GM18520 (cell line): ENCODE data around the gene CHST8.

ENCODE experiments used
- ATAC-seq: cut with Tn5 transposase; IDR thresholded peaks from one replicate; pipeline ENCODE4 v1.9.1; 2021; ENCODE audit not compliant: unreplicated experiment

The CHST8 gene

GRCh38 chr19:33713194-33713593 is 91.4 kb downstream of the CHST8 start:
- no peak for ATAC-seq

- ATAC-seq: no peak
Observed at GRCh38 chr19:33714149-33714548, 92.4 kb downstream of the CHST8 start.

GRCh38 chr19:33715462-33715861 is 93.7 kb downstream of the CHST8 start:
- ATAC-seq: no peak

GRCh38 chr19:33717878-33718277 is 96.1 kb downstream of the CHST8 start:
- no peak for ATAC-seq

- no peak for ATAC-seq
Observed at GRCh38 chr19:33718651-33719254, 97.0 kb downstream of the CHST8 start.

- no peak for ATAC-seq
Observed at GRCh38 chr19:33719366-33720154, 97.8 kb downstream of the CHST8 start.

- no peak for ATAC-seq
Observed at GRCh38 chr19:33720155-33720493, 98.4 kb downstream of the CHST8 start.

- ATAC-seq: no peak
Observed at GRCh38 chr19:33720691-33721682, 99.2 kb downstream of the CHST8 start.

- no peak for ATAC-seq
Observed at GRCh38 chr19:33721735-33722297, 100.1 kb downstream of the CHST8 start.

- no peak for ATAC-seq
Observed at GRCh38 chr19:33722456-33723239, 100.9 kb downstream of the CHST8 start.

- no peak for ATAC-seq
Observed at GRCh38 chr19:33723512-33723911, 101.8 kb downstream of the CHST8 start.

GRCh38 chr19:33724021-33724720 is 102.4 kb downstream of the CHST8 start:
- ATAC-seq: no peak

- no peak for ATAC-seq
Observed at GRCh38 chr19:33724721-33725060, 102.9 kb downstream of the CHST8 start.

GRCh38 chr19:33725567-33725966 is 103.8 kb downstream of the CHST8 start:
- ATAC-seq: no peak

GRCh38 chr19:33726756-33727155 is 105.0 kb downstream of the CHST8 start:
- ATAC-seq: no peak

- no peak for ATAC-seq
Observed at GRCh38 chr19:33727331-33727998, 105.7 kb downstream of the CHST8 start.

GRCh38 chr19:33728141-33728540 is 106.4 kb downstream of the CHST8 start:
- no peak for ATAC-seq

GRCh38 chr19:33730858-33731607 is 109.3 kb downstream of the CHST8 start:
- no peak for ATAC-seq

GRCh38 chr19:33731881-33732280 is 110.1 kb downstream of the CHST8 start:
- no peak for ATAC-seq
